A549 (cell line): ENCODE results near the gene TECPR2. TPM values are rescaled to one million over a fixed set of nuclear protein-coding genes. Genes with fewer than 3 reads are reported as not detected.

Source experiments
- ATAC-seq, 2 experiments: fragments of 200-7000 bp in 1 of 2; fragments of >200 bp in 1 of 2; cut with Nextera tagmentation in 1 of 2; cut with Tn5 transposase in 1 of 2; 3 replicates each; pipeline versions ENCODE4 v1.8.0 to v1.9.1; 2018 to 2020; ENCODE audit warnings: mild to moderate bottlenecking in 1 of 2, moderate library complexity in 1 of 2
- CTCF ChIA-PET: fragments of 300-600 bp; sonication (Branson Sonifier 250); formaldehyde crosslinking; extraction: SDS; loops from one replicate; lab custom pipeline; 2021; ENCODE audit warnings: antibody characterized with exemption, inconsistent platforms; lab: Yijun Ruan, JAX
- POLR2A ChIA-PET: fragments of 350-600 bp; formaldehyde crosslinking; extraction: SDS; loops from one replicate; lab custom pipeline; 2021; ENCODE audit warnings: antibody characterized with exemption, inconsistent platforms; lab: Yijun Ruan, JAX
- DNase-seq, 2 experiments: peaks; one replicate each; pipeline versions ENCODE4 v3.0.0 to v3.0.0-alpha.2; 2011 to 2016; ENCODE audit warnings: low read depth in 1 of 2, low spot score in 1 of 2
- FAIRE-seq: peaks from 2 replicates; lab custom pipeline; 2011; peaks lifted over from hg19 to GRCh38; lab: Jason Lieb, UNC
- H3K27ac ChIP-seq, 2 experiments: fragments of >200 bp; sonication (Bioruptor Twin); formaldehyde crosslinking; 3 replicates each; pipeline ENCODE4 v1.5.1; 2016 to 2017
- H3K4me1 ChIP-seq: fragments of >200 bp; sonication (Bioruptor Twin); formaldehyde crosslinking; 3 replicates; pipeline ENCODE4 v1.6.1; 2016
- H3K4me2 ChIP-seq: fragments of >200 bp; sonication (Bioruptor Twin); formaldehyde crosslinking; 3 replicates; pipeline ENCODE4 v1.6.1; 2016
- H3K4me3 ChIP-seq: fragments of >200 bp; sonication (Bioruptor Twin); formaldehyde crosslinking; 3 replicates; pipeline ENCODE4 v1.5.1; 2016
- H3K9me3 ChIP-seq: fragments of >200 bp; sonication (Bioruptor Twin); formaldehyde crosslinking; 3 replicates; pipeline ENCODE4 v1.6.1; 2016
- CTCF ChIP-seq: fragments of >200 bp; sonication (Bioruptor Twin); formaldehyde crosslinking; IDR thresholded peaks from 3 replicates; pipeline ENCODE4 v1.5.1; 2016
- EHF ChIP-seq: fragments of 250-450 bp; sonication (Bioruptor Pico); IDR thresholded peaks from 2 replicates; pipeline ENCODE4 v1.5.0; 2020; ENCODE audit warnings: mild to moderate bottlenecking
- FOSL2 ChIP-seq, 2 experiments: fragments of 450-650 bp in 1 of 2; fragments of >200 bp in 1 of 2; sonication (Bioruptor Twin) in 1 of 2; formaldehyde crosslinking; IDR thresholded peaks; 2 replicates each; pipeline versions ENCODE4 v1.5.0 to v1.6.1; 2016 to 2020; ENCODE audit warnings: mild to moderate bottlenecking in 1 of 2, moderate library complexity in 1 of 2
- FOXS1 ChIP-seq: fragments of 250-450 bp; sonication (Bioruptor Pico); IDR thresholded peaks from 2 replicates; pipeline ENCODE4 v1.5.0; 2020; ENCODE audit warnings: mild to moderate bottlenecking, moderate library complexity
- HOXB5 ChIP-seq: fragments of 250-450 bp; sonication (Bioruptor Pico); IDR thresholded peaks from 2 replicates; pipeline ENCODE4 v1.5.0; 2020; ENCODE audit warnings: mild to moderate bottlenecking, moderate library complexity
- MAFK ChIP-seq: fragments of 450-650 bp; IDR thresholded peaks from 2 replicates; pipeline ENCODE4 v1.6.1; 2014; ENCODE audit not compliant: partially characterized antibody
- MAZ ChIP-seq: fragments of 150-350 bp; IDR thresholded peaks from 2 replicates; pipeline ENCODE4 v1.6.1; 2014; ENCODE audit warnings: antibody characterized with exemption, low read depth, low read length, borderline replicate concordance
- PHF8 ChIP-seq: fragments of 200-600 bp; sonication (generic); IDR thresholded peaks from 2 replicates; pipeline ENCODE4 v1.6.1; 2016; ENCODE audit warnings: low read depth, mild to moderate bottlenecking, antibody characterized with exemption, moderate library complexity, borderline replicate concordance
- RFX5 ChIP-seq: fragments of 450-650 bp; IDR thresholded peaks from 2 replicates; pipeline ENCODE4 v1.7.1; 2014; ENCODE audit warnings: antibody characterized with exemption, mild to moderate bottlenecking, moderate library complexity
- TFCP2L1 ChIP-seq: fragments of 250-450 bp; sonication (Bioruptor Pico); IDR thresholded peaks from 2 replicates; pipeline ENCODE4 v1.5.0; 2021; ENCODE audit warnings: mild to moderate bottlenecking
- USF2 ChIP-seq: fragments of 450-650 bp; IDR thresholded peaks from 2 replicates; pipeline ENCODE4 v1.6.1; 2014; ENCODE audit warnings: antibody characterized with exemption
- ZFP36 ChIP-seq: fragments of 450-650 bp; IDR thresholded peaks from 2 replicates; pipeline ENCODE4 v1.6.1; 2014; ENCODE audit warnings: borderline replicate concordance; ENCODE audit not compliant: partially characterized antibody
- ZNF302 ChIP-seq: fragments of 250-450 bp; sonication (Bioruptor Pico); IDR thresholded peaks from 2 replicates; pipeline ENCODE4 v1.9.0; 2021; ENCODE audit warnings: inconsistent platforms, mild to moderate bottlenecking, moderate library complexity
- WGBS: methylation state at CpG from one replicate; pipeline ENCODE4 v1.1.6; 2017; ENCODE audit errors: missing lambda C conversion rate; 5-methylcytosine and 5-hydroxymethylcytosine counted together
- polyA plus RNA-seq, 4 experiments: library from polyadenylated mRNA; depleted of rRNA in 3 of 4; stranded (reverse); fragments of >200 nt; fragmentation: RNase III in 1 of 4; extraction: RNeasy Plus Mini Kit Qiagen cat#74134 plus additional on column Dnase treatment in 1 of 4; gene quantifications; 2 replicates in 3 of 4; 3 replicates in 1 of 4; pipeline ENCODE4 v1.2.3, GENCODE V29; 2011 to 2017
- TF ChIP-seq, protein P1 (sequence below): fragments of 150-350 bp; IDR thresholded peaks from 2 replicates; pipeline ENCODE4 v1.6.1; 2014; ENCODE audit warnings: low read depth, mild to moderate bottlenecking, low read length

TECPR2 gene
- polyA plus RNA-seq, 2 of the 4 experiments (the other 2 are of a cell fraction), result 5.9 to 7.6 TPM

- H3K27ac ChIP-seq, result no peak overlapping the region
- no peak for FAIRE-seq
- WGBS, result 85% methylated on average over 8 of the region's 10 CpGs
- CTCF ChIA-PET, result interaction anchor here (1.1 to 2.2 kb wide), 4 partner anchors 8 to 382 kb away, joined by 3 to 8 read pairs (median 5); no protein-coding TSS in a partner anchor
- TF ChIP-seq EHF (CRISPR knock-in tag), result no peak
- no peak for TF ChIP-seq MAZ
- TF ChIP-seq, protein P1, sequence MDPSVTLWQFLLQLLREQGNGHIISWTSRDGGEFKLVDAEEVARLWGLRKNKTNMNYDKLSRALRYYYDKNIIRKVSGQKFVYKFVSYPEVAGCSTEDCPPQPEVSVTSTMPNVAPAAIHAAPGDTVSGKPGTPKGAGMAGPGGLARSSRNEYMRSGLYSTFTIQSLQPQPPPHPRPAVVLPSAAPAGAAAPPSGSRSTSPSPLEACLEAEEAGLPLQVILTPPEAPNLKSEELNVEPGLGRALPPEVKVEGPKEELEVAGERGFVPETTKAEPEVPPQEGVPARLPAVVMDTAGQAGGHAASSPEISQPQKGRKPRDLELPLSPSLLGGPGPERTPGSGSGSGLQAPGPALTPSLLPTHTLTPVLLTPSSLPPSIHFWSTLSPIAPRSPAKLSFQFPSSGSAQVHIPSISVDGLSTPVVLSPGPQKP, result no peak
- TF ChIP-seq, all 56 proteins: peak for 0
- Histone ChIP-seq H3K9me3 (no peaks in the 10 kb centered on the region), H3K4me2 (no peak overlapping the region), H3K4me1 (peaks cover 34% of the 10 kb centered on the region; the same call in 2 of the 3 replicates), H3K4me3 (no peak overlapping the region)
- no peak for DNase-seq
- POLR2A ChIA-PET, result no interaction called here
- ATAC-seq, result no peak
These were observed 179.0 kb downstream of the TECPR2 start for GRCh38 chr14:102541771-102542170.

- ATAC-seq, result peak in 1 of 2 experiments; percentile 12; a peak in 2 of 6 replicates
- 85% methylated on average over 30 of the region's 43 CpGs for WGBS
- CTCF ChIA-PET, result no interaction called here
These were observed 181.5 kb downstream of the TECPR2 start for GRCh38 chr14:102544046-102544746.

GRCh38 chr14:102544747-102545460, 182.2 kb downstream of the TECPR2 start:
- peak; percentile 4 to 19; a peak in 3 of 6 replicates for ATAC-seq
- 0 out of 3 replicates have a peak overlapping the region, but pooled peaks have one; percentile 19 for H3K4me2 ChIP-seq
- no peak for TF ChIP-seq ZNF302 (CRISPR knock-in tag)
- TF ChIP-seq FOSL2 (IDR thresholded peaks at IDR 0.05), result no peak
- TF ChIP-seq FOSL2 (CRISPR knock-in tag; IDR thresholded peaks at IDR 0.05), result no peak
- TF ChIP-seq MAFK, result no peak
- TF ChIP-seq HOXB5 (CRISPR knock-in tag), result no peak
- no peak for TF ChIP-seq TFCP2L1 (CRISPR knock-in tag)
- TF ChIP-seq FOXS1 (CRISPR knock-in tag), result no peak
- no peak for TF ChIP-seq RFX5
- no peak for TF ChIP-seq USF2
- TF ChIP-seq, all 56 proteins: peak for 0
- ChIA-PET POLR2A (no interaction called here), CTCF (no interaction called here)
- 81% methylated on average over 51 of the region's 66 CpGs for WGBS
- Histone ChIP-seq H3K4me1 (peaks cover 28% of the 10 kb centered on the region; the same call in 2 of the 3 replicates), H3K4me3 (no peak overlapping the region), H3K27ac (peak overlapping the region in 1 of 2 experiments; percentile 53; a peak in 3 of 6 replicates), H3K9me3 (no peaks in the 10 kb centered on the region)
- no peak for DNase-seq
- no peak for FAIRE-seq

More at GRCh38 chr14:102544046-102544746, 181.5 kb downstream of the TECPR2 start:
- 0 out of 3 replicates have a peak overlapping the region, but pooled peaks have one; percentile 19 for H3K4me2 ChIP-seq
- H3K9me3 ChIP-seq, result no peaks in the 10 kb centered on the region
- no peak for DNase-seq
- H3K27ac ChIP-seq, result peak overlapping the region in 1 of 2 experiments; percentile 53; a peak in 3 of 6 replicates
- no peak for TF ChIP-seq ZNF302 (CRISPR knock-in tag)
- no peak for TF ChIP-seq CTCF
- TF ChIP-seq ZFP36, result no peak
- no peak for TF ChIP-seq PHF8
- TF ChIP-seq, all 56 proteins: peak for 0
- POLR2A ChIA-PET, result no interaction called here
- peaks cover 30% of the 10 kb centered on the region; the same call in 2 of the 3 replicates for H3K4me1 ChIP-seq
- no peak overlapping the region for H3K4me3 ChIP-seq
- FAIRE-seq, result no peak
